GM23338 (cell line): ENCODE results near the gene GLIPR1.
A peak's percentile ranks its signal among the peaks of the same experiment; 100 is the strongest.

ENCODE experiments used
- CREB1 ChIP-seq: fragments of 250-450 bp; sonication (Bioruptor Pico); IDR thresholded peaks from 2 replicates; pipeline ENCODE4 v1.5.0; 2020; ENCODE audit warnings: low read depth, mild to moderate bottlenecking, moderate library complexity
- EZH2 ChIP-seq: fragments of 200-600 bp; sonication (generic); IDR thresholded peaks from one replicate; pipeline ENCODE4 v1.8.0; 2017; ENCODE audit warnings: antibody characterized with exemption, mild to moderate bottlenecking, low read depth; ENCODE audit not compliant: unreplicated experiment
- EZH2phosphoT487 ChIP-seq: fragments of 200-600 bp; sonication (generic); IDR thresholded peaks from one replicate; pipeline ENCODE4 v1.8.1; 2018; ENCODE audit warnings: antibody characterized with exemption; ENCODE audit not compliant: unreplicated experiment
- JUNB ChIP-seq: IDR thresholded peaks from one replicate; pipeline ENCODE4 v1.6.1; 2016; ENCODE audit warnings: antibody characterized with exemption; ENCODE audit not compliant: unreplicated experiment
- NANOG ChIP-seq: IDR thresholded peaks from 2 replicates; pipeline ENCODE4 v1.6.1; 2016; ENCODE audit warnings: antibody characterized with exemption, borderline replicate concordance
- POLR2AphosphoS5 ChIP-seq: IDR thresholded peaks from 2 replicates; pipeline ENCODE4 v1.6.1; 2016; ENCODE audit warnings: antibody characterized with exemption, low read depth
- STAT1 ChIP-seq: IDR thresholded peaks from one replicate; pipeline ENCODE4 v1.6.1; 2016; ENCODE audit warnings: antibody characterized with exemption; ENCODE audit not compliant: unreplicated experiment
- ZNF114 ChIP-seq: fragments of 250-450 bp; sonication (Bioruptor Pico); IDR thresholded peaks from 2 replicates; pipeline ENCODE4 v1.5.0; 2020; ENCODE audit warnings: mild to moderate bottlenecking, moderate library complexity
- ZNF331 ChIP-seq: fragments of 250-450 bp; sonication (Bioruptor Pico); IDR thresholded peaks from 2 replicates; pipeline ENCODE4 v1.5.0; 2020; ENCODE audit warnings: low read depth, mild to moderate bottlenecking, moderate library complexity
- TF ChIP-seq, protein P1 (sequence below), 2 experiments: fragments of 200-600 bp in 1 of 2; sonication (generic) in 1 of 2; conservative IDR thresholded peaks; 2 replicates each; pipeline versions ENCODE4 v1.5.1 to v1.6.1; 2016 to 2017; ENCODE audit warnings: antibody characterized with exemption in 2 of 2, low read depth in 2 of 2, mild to moderate bottlenecking in 2 of 2, moderate library complexity in 1 of 2
- TF ChIP-seq, protein P2 (sequence below): IDR thresholded peaks from one replicate; pipeline ENCODE4 v1.6.1; 2018; ENCODE audit warnings: antibody characterized with exemption; ENCODE audit not compliant: unreplicated experiment
- TF ChIP-seq, protein P3 (sequence below): IDR thresholded peaks from 2 replicates; pipeline ENCODE4 v1.6.1; 2016; ENCODE audit warnings: antibody characterized with exemption
- TF ChIP-seq, protein P4 (sequence below): fragments of 250-450 bp; sonication (Bioruptor Pico); IDR thresholded peaks from 2 replicates; pipeline ENCODE4 v1.5.0; 2020; ENCODE audit warnings: mild to moderate bottlenecking, moderate library complexity

DNA sequence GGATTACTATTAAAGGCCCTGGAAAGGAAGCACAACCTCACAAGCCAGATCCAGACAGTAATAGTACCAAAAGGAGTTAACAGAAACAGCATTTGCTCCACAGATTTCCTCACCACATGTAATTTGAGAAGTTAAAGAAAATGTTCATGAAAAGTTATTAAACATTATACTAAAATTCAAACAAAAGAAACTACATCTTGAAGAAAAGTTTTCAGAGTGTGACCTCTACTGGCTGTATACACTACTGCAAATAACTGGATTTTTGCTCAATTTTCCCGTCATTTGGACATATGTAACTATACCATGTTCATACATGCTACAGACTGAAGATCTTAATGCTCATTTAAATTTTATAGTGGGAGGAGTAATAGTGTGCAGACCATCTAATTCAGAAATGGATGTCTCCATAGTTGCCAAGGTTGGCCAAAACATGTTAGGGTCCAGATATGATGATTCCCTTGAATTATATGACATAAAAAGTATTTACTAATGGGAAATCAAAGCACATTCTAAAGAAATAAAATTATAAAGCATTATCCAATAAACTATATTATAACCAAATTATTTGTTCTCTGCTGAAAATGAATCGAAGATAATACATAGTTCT is 25.3 kb downstream of the GLIPR1 start:
- TF ChIP-seq POLR2AphosphoS5 (no peak), EZH2 (no peak), JUNB (no peak), EZH2phosphoT487 (no peak), CREB1 (CRISPR knock-in tag) (no peak), STAT1 (no peak), ZNF114 (no peak), NANOG (no peak), ZNF331 (CRISPR knock-in tag) (no peak)
- TF ChIP-seq, protein P1, sequence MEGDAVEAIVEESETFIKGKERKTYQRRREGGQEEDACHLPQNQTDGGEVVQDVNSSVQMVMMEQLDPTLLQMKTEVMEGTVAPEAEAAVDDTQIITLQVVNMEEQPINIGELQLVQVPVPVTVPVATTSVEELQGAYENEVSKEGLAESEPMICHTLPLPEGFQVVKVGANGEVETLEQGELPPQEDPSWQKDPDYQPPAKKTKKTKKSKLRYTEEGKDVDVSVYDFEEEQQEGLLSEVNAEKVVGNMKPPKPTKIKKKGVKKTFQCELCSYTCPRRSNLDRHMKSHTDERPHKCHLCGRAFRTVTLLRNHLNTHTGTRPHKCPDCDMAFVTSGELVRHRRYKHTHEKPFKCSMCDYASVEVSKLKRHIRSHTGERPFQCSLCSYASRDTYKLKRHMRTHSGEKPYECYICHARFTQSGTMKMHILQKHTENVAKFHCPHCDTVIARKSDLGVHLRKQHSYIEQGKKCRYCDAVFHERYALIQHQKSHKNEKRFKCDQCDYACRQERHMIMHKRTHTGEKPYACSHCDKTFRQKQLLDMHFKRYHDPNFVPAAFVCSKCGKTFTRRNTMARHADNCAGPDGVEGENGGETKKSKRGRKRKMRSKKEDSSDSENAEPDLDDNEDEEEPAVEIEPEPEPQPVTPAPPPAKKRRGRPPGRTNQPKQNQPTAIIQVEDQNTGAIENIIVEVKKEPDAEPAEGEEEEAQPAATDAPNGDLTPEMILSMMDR (conservative IDR thresholded peaks at IDR 0.05; ENCODE audit: low read depth in 2 of 2): peak in 1 of 2 experiments; percentile 71; a peak in 3 of 4 replicates
- TF ChIP-seq, protein P2, sequence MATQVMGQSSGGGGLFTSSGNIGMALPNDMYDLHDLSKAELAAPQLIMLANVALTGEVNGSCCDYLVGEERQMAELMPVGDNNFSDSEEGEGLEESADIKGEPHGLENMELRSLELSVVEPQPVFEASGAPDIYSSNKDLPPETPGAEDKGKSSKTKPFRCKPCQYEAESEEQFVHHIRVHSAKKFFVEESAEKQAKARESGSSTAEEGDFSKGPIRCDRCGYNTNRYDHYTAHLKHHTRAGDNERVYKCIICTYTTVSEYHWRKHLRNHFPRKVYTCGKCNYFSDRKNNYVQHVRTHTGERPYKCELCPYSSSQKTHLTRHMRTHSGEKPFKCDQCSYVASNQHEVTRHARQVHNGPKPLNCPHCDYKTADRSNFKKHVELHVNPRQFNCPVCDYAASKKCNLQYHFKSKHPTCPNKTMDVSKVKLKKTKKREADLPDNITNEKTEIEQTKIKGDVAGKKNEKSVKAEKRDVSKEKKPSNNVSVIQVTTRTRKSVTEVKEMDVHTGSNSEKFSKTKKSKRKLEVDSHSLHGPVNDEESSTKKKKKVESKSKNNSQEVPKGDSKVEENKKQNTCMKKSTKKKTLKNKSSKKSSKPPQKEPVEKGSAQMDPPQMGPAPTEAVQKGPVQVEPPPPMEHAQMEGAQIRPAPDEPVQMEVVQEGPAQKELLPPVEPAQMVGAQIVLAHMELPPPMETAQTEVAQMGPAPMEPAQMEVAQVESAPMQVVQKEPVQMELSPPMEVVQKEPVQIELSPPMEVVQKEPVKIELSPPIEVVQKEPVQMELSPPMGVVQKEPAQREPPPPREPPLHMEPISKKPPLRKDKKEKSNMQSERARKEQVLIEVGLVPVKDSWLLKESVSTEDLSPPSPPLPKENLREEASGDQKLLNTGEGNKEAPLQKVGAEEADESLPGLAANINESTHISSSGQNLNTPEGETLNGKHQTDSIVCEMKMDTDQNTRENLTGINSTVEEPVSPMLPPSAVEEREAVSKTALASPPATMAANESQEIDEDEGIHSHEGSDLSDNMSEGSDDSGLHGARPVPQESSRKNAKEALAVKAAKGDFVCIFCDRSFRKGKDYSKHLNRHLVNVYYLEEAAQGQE: no peak
- TF ChIP-seq, protein P3, sequence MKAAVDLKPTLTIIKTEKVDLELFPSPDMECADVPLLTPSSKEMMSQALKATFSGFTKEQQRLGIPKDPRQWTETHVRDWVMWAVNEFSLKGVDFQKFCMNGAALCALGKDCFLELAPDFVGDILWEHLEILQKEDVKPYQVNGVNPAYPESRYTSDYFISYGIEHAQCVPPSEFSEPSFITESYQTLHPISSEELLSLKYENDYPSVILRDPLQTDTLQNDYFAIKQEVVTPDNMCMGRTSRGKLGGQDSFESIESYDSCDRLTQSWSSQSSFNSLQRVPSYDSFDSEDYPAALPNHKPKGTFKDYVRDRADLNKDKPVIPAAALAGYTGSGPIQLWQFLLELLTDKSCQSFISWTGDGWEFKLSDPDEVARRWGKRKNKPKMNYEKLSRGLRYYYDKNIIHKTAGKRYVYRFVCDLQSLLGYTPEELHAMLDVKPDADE: no peak
- TF ChIP-seq, protein P4, sequence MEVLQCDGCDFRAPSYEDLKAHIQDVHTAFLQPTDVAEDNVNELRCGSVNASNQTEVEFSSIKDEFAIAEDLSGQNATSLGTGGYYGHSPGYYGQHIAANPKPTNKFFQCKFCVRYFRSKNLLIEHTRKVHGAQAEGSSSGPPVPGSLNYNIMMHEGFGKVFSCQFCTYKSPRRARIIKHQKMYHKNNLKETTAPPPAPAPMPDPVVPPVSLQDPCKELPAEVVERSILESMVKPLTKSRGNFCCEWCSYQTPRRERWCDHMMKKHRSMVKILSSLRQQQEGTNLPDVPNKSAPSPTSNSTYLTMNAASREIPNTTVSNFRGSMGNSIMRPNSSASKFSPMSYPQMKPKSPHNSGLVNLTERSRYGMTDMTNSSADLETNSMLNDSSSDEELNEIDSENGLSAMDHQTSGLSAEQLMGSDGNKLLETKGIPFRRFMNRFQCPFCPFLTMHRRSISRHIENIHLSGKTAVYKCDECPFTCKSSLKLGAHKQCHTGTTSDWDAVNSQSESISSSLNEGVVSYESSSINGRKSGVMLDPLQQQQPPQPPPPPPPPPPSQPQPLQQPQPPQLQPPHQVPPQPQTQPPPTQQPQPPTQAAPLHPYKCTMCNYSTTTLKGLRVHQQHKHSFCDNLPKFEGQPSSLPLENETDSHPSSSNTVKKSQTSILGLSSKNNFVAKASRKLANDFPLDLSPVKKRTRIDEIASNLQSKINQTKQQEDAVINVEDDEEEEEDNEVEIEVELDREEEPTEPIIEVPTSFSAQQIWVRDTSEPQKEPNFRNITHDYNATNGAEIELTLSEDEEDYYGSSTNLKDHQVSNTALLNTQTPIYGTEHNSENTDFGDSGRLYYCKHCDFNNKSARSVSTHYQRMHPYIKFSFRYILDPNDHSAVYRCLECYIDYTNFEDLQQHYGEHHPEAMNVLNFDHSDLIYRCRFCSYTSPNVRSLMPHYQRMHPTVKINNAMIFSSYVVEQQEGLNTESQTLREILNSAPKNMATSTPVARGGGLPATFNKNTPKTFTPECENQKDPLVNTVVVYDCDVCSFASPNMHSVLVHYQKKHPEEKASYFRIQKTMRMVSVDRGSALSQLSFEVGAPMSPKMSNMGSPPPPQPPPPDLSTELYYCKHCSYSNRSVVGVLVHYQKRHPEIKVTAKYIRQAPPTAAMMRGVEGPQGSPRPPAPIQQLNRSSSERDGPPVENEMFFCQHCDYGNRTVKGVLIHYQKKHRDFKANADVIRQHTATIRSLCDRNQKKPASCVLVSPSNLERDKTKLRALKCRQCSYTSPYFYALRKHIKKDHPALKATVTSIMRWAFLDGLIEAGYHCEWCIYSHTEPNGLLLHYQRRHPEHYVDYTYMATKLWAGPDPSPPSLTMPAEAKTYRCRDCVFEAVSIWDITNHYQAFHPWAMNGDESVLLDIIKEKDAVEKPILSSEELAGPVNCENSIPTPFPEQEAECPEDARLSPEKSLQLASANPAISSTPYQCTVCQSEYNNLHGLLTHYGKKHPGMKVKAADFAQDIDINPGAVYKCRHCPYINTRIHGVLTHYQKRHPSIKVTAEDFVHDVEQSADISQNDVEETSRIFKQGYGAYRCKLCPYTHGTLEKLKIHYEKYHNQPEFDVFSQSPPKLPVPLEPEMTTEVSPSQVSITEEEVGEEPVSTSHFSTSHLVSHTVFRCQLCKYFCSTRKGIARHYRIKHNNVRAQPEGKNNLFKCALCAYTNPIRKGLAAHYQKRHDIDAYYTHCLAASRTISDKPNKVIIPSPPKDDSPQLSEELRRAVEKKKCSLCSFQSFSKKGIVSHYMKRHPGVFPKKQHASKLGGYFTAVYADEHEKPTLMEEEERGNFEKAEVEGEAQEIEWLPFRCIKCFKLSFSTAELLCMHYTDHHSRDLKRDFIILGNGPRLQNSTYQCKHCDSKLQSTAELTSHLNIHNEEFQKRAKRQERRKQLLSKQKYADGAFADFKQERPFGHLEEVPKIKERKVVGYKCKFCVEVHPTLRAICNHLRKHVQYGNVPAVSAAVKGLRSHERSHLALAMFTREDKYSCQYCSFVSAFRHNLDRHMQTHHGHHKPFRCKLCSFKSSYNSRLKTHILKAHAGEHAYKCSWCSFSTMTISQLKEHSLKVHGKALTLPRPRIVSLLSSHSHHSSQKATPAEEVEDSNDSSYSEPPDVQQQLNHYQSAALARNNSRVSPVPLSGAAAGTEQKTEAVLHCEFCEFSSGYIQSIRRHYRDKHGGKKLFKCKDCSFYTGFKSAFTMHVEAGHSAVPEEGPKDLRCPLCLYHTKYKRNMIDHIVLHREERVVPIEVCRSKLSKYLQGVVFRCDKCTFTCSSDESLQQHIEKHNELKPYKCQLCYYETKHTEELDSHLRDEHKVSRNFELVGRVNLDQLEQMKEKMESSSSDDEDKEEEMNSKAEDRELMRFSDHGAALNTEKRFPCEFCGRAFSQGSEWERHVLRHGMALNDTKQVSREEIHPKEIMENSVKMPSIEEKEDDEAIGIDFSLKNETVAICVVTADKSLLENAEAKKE: no peak
